Esophagus squamous epithelium (tissue), 4 donors: ENCODE data around the gene PSTPIP2.

Source experiments
- POLR2A ChIP-seq, 4 donors: fragments of 450-650 bp; IDR thresholded peaks; one replicate each; pipeline ENCODE4 v1.6.1; 2017; ENCODE audit warnings: antibody characterized with exemption in 4 of 4, mild to moderate bottlenecking in 4 of 4, moderate library complexity in 3 of 4
- TF ChIP-seq, protein P1 (sequence below), 6 experiments: fragments of 450-650 bp in 4 of 6; fragments of 200-600 bp in 2 of 6; sonication (generic) in 2 of 6; IDR thresholded peaks; one replicate each; pipeline ENCODE4 v1.5.1; 2016 to 2019; ENCODE audit warnings: antibody characterized with exemption in 6 of 6, mild to moderate bottlenecking in 4 of 6, moderate library complexity in 4 of 6

DNA sequence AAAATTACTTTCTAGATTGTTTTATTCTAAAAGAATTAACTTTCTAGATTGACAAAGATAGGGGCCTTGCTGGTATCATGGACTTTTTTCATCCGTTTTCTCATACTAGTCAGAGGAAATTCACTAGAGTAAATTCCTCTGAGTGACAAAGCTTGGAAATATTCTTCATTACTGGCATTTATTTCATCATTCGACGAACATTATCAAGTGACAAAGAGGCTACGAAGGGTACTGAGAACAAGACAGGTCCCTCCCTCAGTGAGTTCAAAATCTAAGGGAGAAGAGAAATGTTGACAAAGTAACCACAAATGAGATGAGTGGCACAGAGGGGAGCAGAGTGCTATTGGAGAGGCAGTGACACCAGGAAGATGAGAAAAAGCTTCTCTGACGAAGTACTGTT, 109.2 kb downstream of the PSTPIP2 start:
- TF ChIP-seq, protein P1, sequence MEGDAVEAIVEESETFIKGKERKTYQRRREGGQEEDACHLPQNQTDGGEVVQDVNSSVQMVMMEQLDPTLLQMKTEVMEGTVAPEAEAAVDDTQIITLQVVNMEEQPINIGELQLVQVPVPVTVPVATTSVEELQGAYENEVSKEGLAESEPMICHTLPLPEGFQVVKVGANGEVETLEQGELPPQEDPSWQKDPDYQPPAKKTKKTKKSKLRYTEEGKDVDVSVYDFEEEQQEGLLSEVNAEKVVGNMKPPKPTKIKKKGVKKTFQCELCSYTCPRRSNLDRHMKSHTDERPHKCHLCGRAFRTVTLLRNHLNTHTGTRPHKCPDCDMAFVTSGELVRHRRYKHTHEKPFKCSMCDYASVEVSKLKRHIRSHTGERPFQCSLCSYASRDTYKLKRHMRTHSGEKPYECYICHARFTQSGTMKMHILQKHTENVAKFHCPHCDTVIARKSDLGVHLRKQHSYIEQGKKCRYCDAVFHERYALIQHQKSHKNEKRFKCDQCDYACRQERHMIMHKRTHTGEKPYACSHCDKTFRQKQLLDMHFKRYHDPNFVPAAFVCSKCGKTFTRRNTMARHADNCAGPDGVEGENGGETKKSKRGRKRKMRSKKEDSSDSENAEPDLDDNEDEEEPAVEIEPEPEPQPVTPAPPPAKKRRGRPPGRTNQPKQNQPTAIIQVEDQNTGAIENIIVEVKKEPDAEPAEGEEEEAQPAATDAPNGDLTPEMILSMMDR (IDR thresholded peaks at IDR 0.05), result no peak
- no peak for TF ChIP-seq POLR2A (IDR thresholded peaks at IDR 0.05)
